ENCODE data around the gene MAX. TPM values are rescaled to one million over a fixed set of nuclear protein-coding genes. Genes with fewer than 3 reads are reported as not detected.

The MAX gene
- total and polyA plus RNA-seq, 2 donors (not counting 1 experiment from before 2014, with no cell fraction given), result 98.6 to 130 TPM

DNA sequence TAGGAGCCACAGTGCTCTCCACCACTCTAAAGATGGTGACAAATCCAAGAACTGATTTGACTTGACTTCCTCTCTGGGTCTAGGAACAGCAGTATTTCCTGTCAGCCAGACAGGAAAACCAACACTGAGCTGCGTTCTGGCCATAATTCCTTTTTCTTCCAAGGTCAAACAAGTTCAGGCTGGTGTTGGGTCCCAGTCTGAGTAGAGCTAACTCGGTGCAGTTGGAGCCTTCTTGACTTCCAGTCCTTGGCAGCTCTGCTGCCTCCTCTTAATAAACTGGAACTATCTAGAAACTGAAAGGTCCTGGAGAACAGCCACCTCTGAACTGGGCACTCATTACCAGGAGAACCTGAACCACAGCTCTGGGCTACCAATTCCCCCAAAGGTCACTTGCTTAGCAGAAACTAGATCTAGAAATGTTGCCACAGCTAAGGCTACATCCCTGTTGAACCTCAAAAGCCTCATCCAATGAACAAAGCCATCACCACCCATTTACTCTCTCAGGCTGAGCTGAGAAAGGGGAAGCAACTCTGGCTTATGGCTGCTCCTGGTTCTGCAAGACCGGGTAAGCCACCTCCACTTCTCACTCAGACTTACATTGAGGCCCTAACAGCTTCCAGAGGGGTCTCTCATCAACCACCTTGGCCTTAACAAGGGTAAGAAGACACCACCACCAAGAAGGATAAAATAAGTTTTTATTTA lies 27.7 kb downstream of the MAX start:
- peaks cover 14% of the 10 kb centered on the region for H3K79me2 ChIP-seq (ENCODE audit: control insufficient read depth, insufficient read depth, low read length)
- Mint-ChIP-seq H3K27ac (peak overlapping the region; percentile 46), H3K9me3 (ENCODE audit: insufficient read depth) (no peaks in the 10 kb centered on the region), H3K4me3 (no peak overlapping the region), H3K27me3 (no peaks in the 10 kb centered on the region), H3K4me1 (peaks cover 29% of the 10 kb centered on the region)
- DNase-seq (peak; percentile 52), ATAC-seq (ENCODE audit: low read depth) (peak; percentile 77)
- peak overlapping the region; percentile 26 for H3K4me2 ChIP-seq (replicated peaks; ENCODE audit: low read depth, low read length, poor library complexity, severe bottlenecking)
- peaks cover 11 to 12% of the 10 kb centered on the region in 2 donors for H3K4me1 ChIP-seq (ENCODE audit: control insufficient read depth in 2 of 2, insufficient read depth in 2 of 2, low read length in 2 of 2)
- H3K9ac ChIP-seq (ENCODE audit: low read length), result no peak overlapping the region
- WGBS (ENCODE audit: insufficient coverage), result 25% methylated on average over 2 of the region's 3 CpGs
- intact Hi-C loops (cut with micrococcal nuclease), result no loop called here
- CTCF ChIA-PET, result no interaction called here
- POLR2A ChIA-PET, result no interaction called here
- no peaks in the 10 kb centered on the region for H3K27me3 ChIP-seq (replicated peaks in 1 of 4; ENCODE audit: control extremely low read depth in 1 of 4, control insufficient read depth in 3 of 4, insufficient read depth in 4 of 4, low read length in 3 of 4)
- no peak overlapping the region for H2AFZ ChIP-seq (ENCODE audit: insufficient read depth, low read depth, low read length, poor library complexity, severe bottlenecking)
- no peak for TF ChIP-seq EZH2 (IDR thresholded peaks at IDR 0.05; ENCODE audit: borderline replicate concordance, insufficient read depth, low read depth, low read length, poor library complexity, severe bottlenecking)
- TF ChIP-seq, protein P1, sequence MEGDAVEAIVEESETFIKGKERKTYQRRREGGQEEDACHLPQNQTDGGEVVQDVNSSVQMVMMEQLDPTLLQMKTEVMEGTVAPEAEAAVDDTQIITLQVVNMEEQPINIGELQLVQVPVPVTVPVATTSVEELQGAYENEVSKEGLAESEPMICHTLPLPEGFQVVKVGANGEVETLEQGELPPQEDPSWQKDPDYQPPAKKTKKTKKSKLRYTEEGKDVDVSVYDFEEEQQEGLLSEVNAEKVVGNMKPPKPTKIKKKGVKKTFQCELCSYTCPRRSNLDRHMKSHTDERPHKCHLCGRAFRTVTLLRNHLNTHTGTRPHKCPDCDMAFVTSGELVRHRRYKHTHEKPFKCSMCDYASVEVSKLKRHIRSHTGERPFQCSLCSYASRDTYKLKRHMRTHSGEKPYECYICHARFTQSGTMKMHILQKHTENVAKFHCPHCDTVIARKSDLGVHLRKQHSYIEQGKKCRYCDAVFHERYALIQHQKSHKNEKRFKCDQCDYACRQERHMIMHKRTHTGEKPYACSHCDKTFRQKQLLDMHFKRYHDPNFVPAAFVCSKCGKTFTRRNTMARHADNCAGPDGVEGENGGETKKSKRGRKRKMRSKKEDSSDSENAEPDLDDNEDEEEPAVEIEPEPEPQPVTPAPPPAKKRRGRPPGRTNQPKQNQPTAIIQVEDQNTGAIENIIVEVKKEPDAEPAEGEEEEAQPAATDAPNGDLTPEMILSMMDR (IDR thresholded peaks at IDR 0.05), result no peak
- H3K4me3 ChIP-seq (ENCODE audit: control extremely low read depth in 1 of 5, extremely low read depth in 1 of 5, insufficient read depth in 1 of 5, low read depth in 2 of 5, low read length in 4 of 5), result no peak overlapping the region
- peaks cover 54% of the 10 kb centered on the region for H4K20me1 ChIP-seq (ENCODE audit: control insufficient read depth, insufficient read depth, low read length, poor library complexity, severe bottlenecking)
- no peaks in the 10 kb centered on the region for H3K9me3 ChIP-seq (ENCODE audit: control extremely low read depth in 1 of 3, control insufficient read depth in 2 of 3, insufficient read depth in 1 of 3, low read length in 2 of 3)
- peaks cover 0 to 60% of the 10 kb centered on the region in 2 experiments for H3K36me3 ChIP-seq (replicated peaks in 1 of 2; ENCODE audit: control extremely low read depth in 1 of 2, control insufficient read depth in 1 of 2, extremely low read depth in 1 of 2, insufficient read depth in 2 of 2, low read length in 1 of 2)
- peak overlapping the region; percentile 35 to 56 for H3K27ac ChIP-seq (ENCODE audit: low read length in 2 of 2)

DNA sequence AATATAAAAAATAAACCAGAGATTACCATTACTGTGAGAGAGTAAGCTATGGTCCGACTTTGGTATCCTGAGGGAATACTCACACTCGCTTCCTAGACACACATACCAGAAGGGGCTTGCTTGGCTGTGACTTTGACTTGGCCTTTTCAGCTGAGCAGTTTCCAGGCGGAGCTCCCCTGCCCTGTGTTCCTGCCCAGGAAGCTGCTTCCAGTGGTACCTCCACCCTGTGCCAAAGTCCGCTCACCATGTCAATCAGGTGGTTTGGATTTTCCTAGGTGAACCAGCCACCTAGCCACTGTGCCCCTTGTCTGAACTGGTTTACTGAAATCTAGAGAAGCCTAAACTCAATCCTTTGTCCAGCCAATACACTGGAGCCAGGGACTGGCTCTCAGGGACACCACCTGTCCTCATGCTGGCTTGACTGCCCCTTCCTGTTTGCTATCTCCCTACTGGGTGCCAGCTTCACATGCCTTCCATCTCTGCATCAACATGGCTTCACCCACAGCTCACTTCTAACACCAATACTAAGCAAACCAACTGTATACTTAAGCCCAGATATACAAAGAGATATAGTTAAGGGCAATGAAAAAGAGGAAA lies 28.6 kb downstream of the MAX start:
- H2AFZ ChIP-seq (ENCODE audit: insufficient read depth, low read depth, low read length, poor library complexity, severe bottlenecking), result no peak overlapping the region
- Mint-ChIP-seq H3K4me1 (peaks cover 26% of the 10 kb centered on the region), H3K27ac (no peak overlapping the region), H3K27me3 (no peaks in the 10 kb centered on the region), H3K9me3 (ENCODE audit: insufficient read depth) (no peaks in the 10 kb centered on the region), H3K4me3 (no peak overlapping the region)
- no peak overlapping the region for H3K4me3 ChIP-seq (ENCODE audit: control extremely low read depth in 1 of 5, extremely low read depth in 1 of 5, insufficient read depth in 1 of 5, low read depth in 2 of 5, low read length in 4 of 5)
- intact Hi-C loops (cut with micrococcal nuclease), result no loop called here
- H3K9ac ChIP-seq (ENCODE audit: low read length), result no peak overlapping the region
- H3K36me3 ChIP-seq (replicated peaks in 1 of 2; ENCODE audit: control extremely low read depth in 1 of 2, control insufficient read depth in 1 of 2, extremely low read depth in 1 of 2, insufficient read depth in 2 of 2, low read length in 1 of 2), result peaks cover 0 to 55% of the 10 kb centered on the region in 2 experiments
- no peak overlapping the region for H3K27ac ChIP-seq (ENCODE audit: low read length in 2 of 2)
- no peak for TF ChIP-seq EZH2 (IDR thresholded peaks at IDR 0.05; ENCODE audit: borderline replicate concordance, insufficient read depth, low read depth, low read length, poor library complexity, severe bottlenecking)
- TF ChIP-seq, protein P1 (IDR thresholded peaks at IDR 0.05), result no peak
- CTCF ChIA-PET, result interaction anchor here (0.9 kb wide), 1 partner anchor 340 kb away, joined by 3 read pairs; no protein-coding TSS in a partner anchor
- H3K27me3 ChIP-seq (replicated peaks in 1 of 4; ENCODE audit: control extremely low read depth in 1 of 4, control insufficient read depth in 3 of 4, insufficient read depth in 4 of 4, low read length in 3 of 4), result no peaks in the 10 kb centered on the region
- peaks cover 11 to 12% of the 10 kb centered on the region in 2 donors for H3K4me1 ChIP-seq (ENCODE audit: control insufficient read depth in 2 of 2, insufficient read depth in 2 of 2, low read length in 2 of 2)
- DNase-seq (no peak), ATAC-seq (ENCODE audit: low read depth) (no peak)
- no peak overlapping the region for H3K4me2 ChIP-seq (replicated peaks; ENCODE audit: low read depth, low read length, poor library complexity, severe bottlenecking)
- POLR2A ChIA-PET, result no interaction called here
- peaks cover 13% of the 10 kb centered on the region for H3K79me2 ChIP-seq (ENCODE audit: control insufficient read depth, insufficient read depth, low read length)
- 98% methylated on average over 3 of the region's 4 CpGs for WGBS (ENCODE audit: insufficient coverage)
- peaks cover 50% of the 10 kb centered on the region for H4K20me1 ChIP-seq (ENCODE audit: control insufficient read depth, insufficient read depth, low read length, poor library complexity, severe bottlenecking)
- H3K9me3 ChIP-seq (ENCODE audit: control extremely low read depth in 1 of 3, control insufficient read depth in 2 of 3, insufficient read depth in 1 of 3, low read length in 2 of 3), result no peaks in the 10 kb centered on the region
